Loucy (cell line): ENCODE results near the gene EPHA6.

Experiments
- H2AFZ ChIP-seq: fragments of 200-600 bp; sonication (generic); 2 replicates; pipeline ENCODE4 v1.6.0; 2016; ENCODE audit warnings: antibody characterized with exemption, mild to moderate bottlenecking, low read length, moderate library complexity
- H3F3A ChIP-seq: fragments of 200-600 bp; 2 replicates; pipeline ENCODE4 v1.6.0; 2016; ENCODE audit warnings: antibody characterized with exemption, low read depth, mild to moderate bottlenecking
- H3K27me3 ChIP-seq: fragments of 200-600 bp; sonication (generic); 2 replicates; pipeline ENCODE4 v1.6.1; 2014; ENCODE audit warnings: low read length, mild to moderate bottlenecking; ENCODE audit not compliant: insufficient read depth, poor library complexity, severe bottlenecking
- H3K36me3 ChIP-seq: fragments of 200-600 bp; sonication (generic); 2 replicates; pipeline ENCODE4 v1.6.1; 2016; ENCODE audit warnings: low read length; ENCODE audit not compliant: insufficient read depth
- H3K4me1 ChIP-seq: fragments of 200-600 bp; sonication (generic); 2 replicates; pipeline ENCODE4 v1.5.1; 2014; ENCODE audit warnings: low read length, mild to moderate bottlenecking; ENCODE audit not compliant: insufficient read depth, poor library complexity, severe bottlenecking
- H3K4me2 ChIP-seq: fragments of 200-600 bp; sonication (generic); 2 replicates; pipeline ENCODE4 v1.6.0; 2014; ENCODE audit warnings: antibody characterized with exemption, low read length, low read depth, mild to moderate bottlenecking; ENCODE audit not compliant: poor library complexity, severe bottlenecking
- H3K4me3 ChIP-seq: fragments of 200-600 bp; sonication (generic); 2 replicates; pipeline ENCODE4 v1.5.1; 2014; ENCODE audit warnings: low read length, mild to moderate bottlenecking, mixed read lengths; ENCODE audit not compliant: poor library complexity, severe bottlenecking
- H3K79me2 ChIP-seq: fragments of 200-600 bp; sonication (generic); 2 replicates; pipeline ENCODE4 v1.6.1; 2014; ENCODE audit warnings: low read length; ENCODE audit not compliant: insufficient read depth
- H3K9ac ChIP-seq: fragments of 200-600 bp; sonication (generic); 2 replicates; pipeline ENCODE4 v1.6.0; 2014; ENCODE audit warnings: mild to moderate bottlenecking, low read depth, low read length, moderate library complexity; ENCODE audit not compliant: poor library complexity, severe bottlenecking
- H3K9me2 ChIP-seq: fragments of 200-600 bp; sonication (generic); replicated peaks from 2 replicates; pipeline ENCODE4 v1.6.1; 2016; ENCODE audit warnings: low read depth, low read length, mixed read lengths
- H3K9me3 ChIP-seq: fragments of 200-600 bp; sonication (generic); 2 replicates; pipeline ENCODE4 v1.6.1; 2014; ENCODE audit warnings: mild to moderate bottlenecking, antibody characterized with exemption, low read length, low read depth; ENCODE audit not compliant: insufficient read depth
- H4K20me1 ChIP-seq: fragments of 200-600 bp; sonication (generic); 2 replicates; pipeline ENCODE4 v1.6.0; 2014; ENCODE audit warnings: antibody characterized with exemption, low read length, mild to moderate bottlenecking; ENCODE audit not compliant: insufficient read depth, poor library complexity, severe bottlenecking
- EZH2phosphoT487 ChIP-seq: fragments of 200-600 bp; IDR thresholded peaks from 2 replicates; pipeline ENCODE4 v1.6.1; 2018; ENCODE audit warnings: antibody characterized with exemption, mild to moderate bottlenecking, moderate library complexity, borderline replicate concordance
- TF ChIP-seq, protein P1 (sequence below): fragments of 200-600 bp; sonication (generic); conservative IDR thresholded peaks from 2 replicates; pipeline ENCODE4 v1.5.1; 2014; ENCODE audit warnings: mild to moderate bottlenecking, antibody characterized with exemption, low read length

The EPHA6 gene

DNA sequence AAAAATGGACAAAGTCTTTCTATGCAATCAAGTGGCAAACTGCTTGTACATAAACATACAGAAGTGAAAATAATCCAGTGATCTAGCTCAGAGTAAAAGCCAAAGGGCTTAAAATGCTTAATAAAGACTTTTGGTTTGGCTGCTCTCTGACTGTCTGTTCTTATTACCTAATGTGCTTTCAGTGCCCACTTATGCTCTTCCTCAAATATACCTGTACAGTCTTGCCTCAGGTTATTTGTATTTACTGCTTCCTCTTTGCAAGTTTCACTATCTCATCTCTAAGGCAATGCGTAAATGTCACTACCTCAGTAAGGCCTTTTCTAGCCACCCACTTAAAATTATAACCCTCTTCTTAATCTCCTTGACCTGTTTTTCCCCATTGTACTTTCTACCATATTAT lies 171.8 kb downstream of the EPHA6 start:
- no peak overlapping the region for H2AFZ ChIP-seq
- H3K4me2 ChIP-seq, result no peak overlapping the region
- H3K4me3 ChIP-seq, result no peak overlapping the region

DNA sequence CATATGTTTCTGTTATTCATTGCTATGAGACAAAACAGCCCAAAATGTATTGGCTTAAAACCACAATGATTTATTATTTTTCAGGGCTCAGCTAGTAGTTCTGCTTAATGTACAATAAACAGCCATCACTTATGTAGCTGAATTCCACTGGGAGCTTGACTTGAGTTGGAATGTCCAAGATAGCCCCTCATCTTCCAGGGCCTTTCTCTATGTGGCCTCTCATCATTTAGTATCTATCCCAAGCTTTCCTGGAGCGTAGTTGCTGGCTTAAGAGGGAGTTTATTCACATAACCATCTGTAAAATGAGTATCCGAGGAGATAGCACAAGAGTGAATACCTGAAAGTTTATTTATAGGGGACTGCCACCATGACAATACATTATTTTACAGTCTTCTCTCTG lies 176.8 kb downstream of the EPHA6 start:
- no peaks in the 10 kb centered on the region for H3K9me2 ChIP-seq
- H3K79me2 ChIP-seq, result no peaks in the 10 kb centered on the region
- no peaks in the 10 kb centered on the region for H3K27me3 ChIP-seq
- no peak overlapping the region for H3K4me2 ChIP-seq
- no peak for TF ChIP-seq EZH2phosphoT487
- TF ChIP-seq, protein P1, sequence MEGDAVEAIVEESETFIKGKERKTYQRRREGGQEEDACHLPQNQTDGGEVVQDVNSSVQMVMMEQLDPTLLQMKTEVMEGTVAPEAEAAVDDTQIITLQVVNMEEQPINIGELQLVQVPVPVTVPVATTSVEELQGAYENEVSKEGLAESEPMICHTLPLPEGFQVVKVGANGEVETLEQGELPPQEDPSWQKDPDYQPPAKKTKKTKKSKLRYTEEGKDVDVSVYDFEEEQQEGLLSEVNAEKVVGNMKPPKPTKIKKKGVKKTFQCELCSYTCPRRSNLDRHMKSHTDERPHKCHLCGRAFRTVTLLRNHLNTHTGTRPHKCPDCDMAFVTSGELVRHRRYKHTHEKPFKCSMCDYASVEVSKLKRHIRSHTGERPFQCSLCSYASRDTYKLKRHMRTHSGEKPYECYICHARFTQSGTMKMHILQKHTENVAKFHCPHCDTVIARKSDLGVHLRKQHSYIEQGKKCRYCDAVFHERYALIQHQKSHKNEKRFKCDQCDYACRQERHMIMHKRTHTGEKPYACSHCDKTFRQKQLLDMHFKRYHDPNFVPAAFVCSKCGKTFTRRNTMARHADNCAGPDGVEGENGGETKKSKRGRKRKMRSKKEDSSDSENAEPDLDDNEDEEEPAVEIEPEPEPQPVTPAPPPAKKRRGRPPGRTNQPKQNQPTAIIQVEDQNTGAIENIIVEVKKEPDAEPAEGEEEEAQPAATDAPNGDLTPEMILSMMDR, result no peak
- H3K4me1 ChIP-seq, result no peaks in the 10 kb centered on the region
- H3K9ac ChIP-seq, result no peak overlapping the region
- no peak overlapping the region for H2AFZ ChIP-seq
- H3K9me3 ChIP-seq, result no peaks in the 10 kb centered on the region
- H4K20me1 ChIP-seq, result no peaks in the 10 kb centered on the region
- no peaks in the 10 kb centered on the region for H3F3A ChIP-seq
- H3K4me3 ChIP-seq, result no peak overlapping the region
- no peaks in the 10 kb centered on the region for H3K36me3 ChIP-seq

More for the DNA sequence above, 171.8 kb downstream of the EPHA6 start:
- no peaks in the 10 kb centered on the region for H4K20me1 ChIP-seq
- no peaks in the 10 kb centered on the region for H3K4me1 ChIP-seq
- no peaks in the 10 kb centered on the region for H3K36me3 ChIP-seq
- H3K79me2 ChIP-seq, result no peaks in the 10 kb centered on the region
- H3K9me2 ChIP-seq, result no peaks in the 10 kb centered on the region
- no peaks in the 10 kb centered on the region for H3K27me3 ChIP-seq
- H3K9ac ChIP-seq, result no peak overlapping the region
- H3K9me3 ChIP-seq, result no peaks in the 10 kb centered on the region
- no peaks in the 10 kb centered on the region for H3F3A ChIP-seq
- TF ChIP-seq, protein P1, result no peak
- no peak for TF ChIP-seq EZH2phosphoT487

DNA sequence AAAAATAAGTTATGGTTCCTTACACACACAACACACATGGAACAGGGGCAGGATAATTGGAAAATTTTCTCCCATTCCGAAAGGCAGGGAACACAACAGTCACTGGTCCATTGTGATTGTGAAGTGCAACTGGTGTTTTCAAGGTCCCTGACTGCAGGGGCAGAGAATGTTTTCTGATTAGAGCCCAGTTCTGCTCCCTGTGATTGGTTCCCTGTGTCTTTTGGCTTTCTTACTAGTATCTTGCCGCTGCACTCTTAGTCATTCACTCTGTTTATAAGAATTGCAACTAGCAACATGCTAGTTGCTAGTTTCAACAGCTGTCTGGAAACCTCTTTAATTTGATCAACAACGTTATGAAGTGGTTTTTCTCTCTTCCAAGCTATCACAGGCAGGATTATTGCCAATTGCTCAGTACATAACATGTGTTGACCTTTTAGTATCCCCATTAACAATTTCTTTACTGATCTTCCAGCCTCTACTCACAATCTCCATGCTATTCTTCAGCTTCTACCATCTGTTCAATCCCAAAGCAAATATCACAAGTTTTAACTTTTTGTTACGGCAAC lies 177.5 kb downstream of the EPHA6 start:
- no peak for TF ChIP-seq EZH2phosphoT487
- TF ChIP-seq, protein P1, result no peak
- Histone ChIP-seq H3K9me3 (no peaks in the 10 kb centered on the region), H3K9ac (no peak overlapping the region), H2AFZ (no peak overlapping the region), H3F3A (no peaks in the 10 kb centered on the region), H3K27me3 (no peaks in the 10 kb centered on the region), H3K79me2 (no peaks in the 10 kb centered on the region), H3K36me3 (no peaks in the 10 kb centered on the region), H3K4me1 (no peaks in the 10 kb centered on the region), H3K9me2 (no peaks in the 10 kb centered on the region), H4K20me1 (no peaks in the 10 kb centered on the region), H3K4me3 (no peak overlapping the region), H3K4me2 (no peak overlapping the region)
